Colon (tissue), 2 donors: ENCODE data around the gene MORN4.
"Not testable (repeated sequence)": the region's sequence is repeated elsewhere in the genome, so short reads cannot be mapped to it uniquely, and the experiment has no call there.

Experiments used
- FAIRE-seq: peaks from 2 replicates; lab custom pipeline; 2012; peaks lifted over from hg19 to GRCh38; lab: Jason Lieb, UNC
- donor health status: control.
- donor health status: control.

MORN4 gene

DNA sequence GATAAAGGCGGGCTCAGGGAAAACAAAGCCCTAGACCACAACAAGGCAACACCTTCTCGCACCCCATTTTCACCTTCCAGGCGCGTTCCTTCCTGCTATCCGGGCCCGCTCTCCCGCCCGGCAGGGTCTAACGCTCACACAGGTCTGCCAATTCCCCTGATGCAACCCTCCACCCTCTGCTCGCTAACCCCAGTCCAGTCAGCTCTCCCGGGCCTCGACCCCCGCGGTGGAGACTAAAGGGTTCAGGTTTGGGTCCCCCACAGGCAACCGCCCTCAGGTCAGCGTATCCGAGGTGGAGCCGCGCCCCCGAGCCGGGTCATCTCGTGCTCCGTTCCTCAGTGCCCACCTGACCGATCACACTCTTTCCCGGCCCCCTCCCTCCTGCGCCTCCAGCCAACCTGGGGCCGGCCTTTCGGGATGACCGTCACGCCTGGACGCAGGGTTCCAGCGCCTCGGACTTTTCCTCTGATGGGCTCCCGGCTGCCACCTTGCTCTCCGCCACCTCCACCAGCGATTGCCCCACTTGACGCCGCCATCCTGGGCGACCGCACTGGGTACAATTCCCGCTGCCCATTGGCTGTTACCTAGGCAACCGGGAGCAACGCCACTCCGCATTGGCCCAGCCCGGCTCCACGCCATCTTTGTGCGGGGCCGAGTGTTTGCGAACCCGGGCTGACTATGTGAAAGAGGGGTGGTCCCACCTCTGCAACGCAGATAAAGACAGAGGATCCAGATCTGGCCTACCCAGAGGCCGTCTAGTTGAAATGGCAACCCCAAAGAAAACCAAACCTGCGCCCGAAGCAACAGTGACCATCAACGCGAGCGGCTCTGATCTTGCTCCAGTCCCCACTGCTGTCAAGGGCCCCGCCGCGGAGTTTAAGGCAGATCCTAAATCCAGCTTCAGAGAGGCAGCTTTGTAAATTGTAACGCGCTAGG is at the start of gene MORN4:
Gene MORN4, minus strand, starts transcription at position 552 of the 936 bp plus-strand sequence. CDS start 13,847 bp downstream, outside the sequence.
- no peak for FAIRE-seq

DNA sequence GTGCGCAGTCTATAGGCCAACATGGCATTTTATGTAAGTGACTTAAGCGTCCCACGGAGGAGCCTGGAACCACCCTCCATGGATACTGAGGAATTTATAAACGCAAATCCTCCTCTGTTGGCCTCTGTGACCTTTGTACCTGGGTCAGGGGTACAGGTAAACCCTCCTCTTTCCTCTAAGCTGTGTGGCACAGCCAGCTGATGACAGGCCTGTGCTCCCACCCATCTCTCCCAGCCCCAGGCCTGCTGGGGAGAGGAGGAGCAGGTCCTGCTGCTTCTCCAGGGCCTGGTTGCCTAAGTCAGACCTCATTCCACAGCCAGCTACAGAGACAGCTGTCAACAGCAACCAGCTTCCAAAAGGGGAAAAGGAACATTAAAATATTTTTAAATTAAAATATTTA is 48.7 kb upstream of the MORN4 start:
- FAIRE-seq, result no peak

DNA sequence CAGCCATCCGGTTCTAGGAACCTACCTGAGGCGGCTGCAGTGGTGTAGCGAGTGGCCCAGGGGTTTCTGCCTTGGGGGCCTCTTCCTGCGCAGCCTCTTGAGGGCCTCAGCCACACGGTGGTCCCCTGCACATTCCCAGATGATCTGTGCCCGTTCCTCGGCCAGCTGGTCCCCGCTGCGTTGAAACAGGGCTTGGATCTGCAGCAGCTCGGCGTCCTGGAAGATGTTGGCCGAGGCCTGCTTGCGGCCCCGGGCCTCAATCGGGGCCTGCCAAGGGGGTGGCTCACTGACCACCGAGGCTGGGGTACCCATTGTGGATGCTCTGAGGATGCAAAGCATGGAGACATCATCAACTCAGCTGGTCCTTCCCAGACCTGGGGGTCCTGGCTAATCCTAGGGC is 46.3 kb upstream of the MORN4 start:
- FAIRE-seq, result no peak

DNA sequence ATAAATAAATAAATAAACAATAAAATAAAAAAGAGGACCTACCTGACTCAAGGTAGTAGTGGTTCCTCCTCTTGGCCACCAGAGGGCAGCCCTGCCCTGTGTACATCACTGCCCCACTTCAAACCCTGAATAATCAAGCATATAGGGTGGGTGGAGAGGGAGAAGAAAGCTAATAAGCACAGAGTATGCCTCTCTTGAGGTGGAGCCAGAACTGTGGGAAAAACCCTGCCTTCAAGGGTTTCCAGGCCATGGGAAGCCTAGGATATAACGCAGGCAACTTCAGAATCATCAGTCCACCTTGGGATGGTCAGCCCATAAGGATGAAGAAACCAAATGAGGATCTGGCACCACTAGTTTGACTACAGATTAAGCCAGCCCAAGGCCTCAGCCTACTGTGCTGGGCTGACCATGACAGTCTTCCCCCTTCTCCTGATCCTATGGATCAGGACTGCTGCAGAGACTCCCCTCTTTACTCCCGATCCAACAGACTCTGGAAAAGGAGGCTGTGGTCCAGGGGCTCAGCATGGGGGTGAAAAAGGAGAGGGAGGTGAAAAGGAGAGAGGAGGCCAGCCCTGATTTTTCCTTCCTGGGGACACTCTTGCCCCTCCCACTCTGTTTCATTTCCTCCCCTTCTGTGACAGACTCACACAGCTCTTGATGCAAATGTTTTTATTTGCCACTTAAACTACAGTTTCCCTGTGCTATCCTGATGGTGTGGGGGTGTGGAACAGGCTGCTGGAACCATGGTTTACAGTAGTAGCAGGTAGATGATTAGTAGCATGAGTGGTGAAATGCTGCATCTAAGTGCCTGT is 43.7 kb upstream of the MORN4 start:
- no peak for FAIRE-seq

DNA sequence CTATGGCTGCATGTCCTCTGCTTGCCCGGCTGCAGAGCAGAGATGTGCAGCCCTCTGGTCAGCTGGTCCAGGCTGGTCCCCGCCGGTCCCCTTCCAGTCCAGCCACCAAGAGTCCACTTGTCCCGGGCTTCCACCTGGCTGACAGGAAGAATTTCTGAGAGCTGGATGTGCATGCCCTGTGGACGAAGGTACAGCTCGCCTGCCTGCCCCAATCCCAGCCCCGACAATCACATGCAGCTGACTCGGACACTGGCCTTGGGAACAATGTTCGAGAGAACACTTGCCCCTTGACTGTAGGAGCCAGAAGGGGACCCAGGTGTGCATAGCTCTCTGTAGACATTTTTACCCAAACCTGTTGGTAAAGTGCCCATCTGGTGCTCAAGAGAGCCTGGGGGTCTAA is 41.9 kb upstream of the MORN4 start:
- FAIRE-seq, result no peak

DNA sequence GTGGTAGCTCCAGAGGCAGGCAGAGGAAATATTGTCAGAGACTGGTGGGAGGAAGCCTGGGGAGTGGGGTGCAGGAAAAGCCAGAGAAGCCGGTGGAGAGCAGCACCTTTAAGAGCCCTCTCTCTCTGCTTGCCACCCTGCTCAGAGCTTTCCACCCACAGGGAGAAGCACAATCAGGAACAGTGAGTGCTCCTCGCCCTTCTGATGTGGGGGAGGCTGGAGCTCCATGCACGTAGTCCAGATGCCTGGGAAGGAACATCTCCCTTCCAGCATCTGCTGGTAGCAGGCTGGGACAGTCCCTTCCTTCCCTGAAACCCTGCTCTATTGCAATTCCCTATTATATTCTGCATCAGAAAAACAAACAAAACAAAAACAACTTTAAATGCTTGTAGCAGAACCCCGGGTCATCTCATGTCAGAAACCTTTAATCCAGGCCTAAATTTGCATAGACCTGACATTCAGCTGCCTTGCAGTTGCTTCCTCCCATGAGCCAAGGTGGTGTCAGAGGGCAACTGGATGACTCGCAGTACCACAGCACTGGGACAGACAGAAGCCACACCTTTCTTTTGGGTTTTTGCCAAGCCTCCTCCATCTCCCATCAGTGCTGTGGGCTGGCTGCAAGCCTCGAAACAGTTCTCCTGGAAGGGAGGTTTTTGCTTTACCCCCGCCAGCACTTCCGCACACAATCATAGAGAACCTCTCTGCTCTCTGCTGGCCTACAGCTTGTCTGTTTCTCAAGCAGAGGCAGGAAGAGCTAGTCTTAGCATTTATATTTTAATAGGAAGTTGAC is 40.6 kb upstream of the MORN4 start:
- FAIRE-seq, result no peak

DNA sequence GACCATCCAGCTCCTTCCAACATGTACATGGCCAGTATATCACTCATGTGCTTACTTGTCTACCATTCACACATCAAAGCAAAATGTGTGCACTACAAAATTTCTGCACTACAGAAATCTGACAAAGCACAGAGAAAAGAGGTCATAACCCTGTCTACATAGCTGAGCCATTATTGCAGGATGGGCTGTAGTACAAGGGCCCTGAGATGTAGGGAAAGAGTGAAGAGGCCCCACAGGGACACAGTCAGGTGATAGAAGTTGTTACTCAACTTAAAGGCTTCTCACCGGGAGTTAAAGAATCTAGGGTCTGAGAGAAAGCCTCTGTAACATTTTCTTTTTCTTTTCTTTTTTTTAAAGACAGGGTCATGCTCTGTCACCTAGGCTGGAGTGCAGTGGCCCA is 36.3 kb upstream of the MORN4 start:
- FAIRE-seq, result no peak

DNA sequence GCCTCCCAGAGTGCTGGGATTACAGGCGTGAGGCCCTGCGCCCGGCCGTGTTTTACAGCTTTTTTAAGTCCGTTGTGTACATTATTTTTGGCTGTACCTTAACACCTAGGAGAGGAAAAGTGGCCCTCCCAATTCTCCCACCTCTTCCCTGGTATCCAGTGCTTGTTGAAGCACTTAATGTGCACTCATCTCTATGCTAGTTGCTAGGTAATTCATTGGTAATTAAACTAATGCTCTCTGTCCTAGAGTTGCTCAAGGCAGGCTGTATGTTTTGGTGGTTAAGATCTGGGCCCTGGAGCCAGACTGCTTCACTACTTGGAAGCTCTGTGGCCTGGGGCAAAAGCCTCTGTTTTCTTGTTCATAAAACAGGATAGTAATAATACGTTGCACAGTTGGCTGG is 34.2 kb upstream of the MORN4 start:
- FAIRE-seq, result no peak

DNA sequence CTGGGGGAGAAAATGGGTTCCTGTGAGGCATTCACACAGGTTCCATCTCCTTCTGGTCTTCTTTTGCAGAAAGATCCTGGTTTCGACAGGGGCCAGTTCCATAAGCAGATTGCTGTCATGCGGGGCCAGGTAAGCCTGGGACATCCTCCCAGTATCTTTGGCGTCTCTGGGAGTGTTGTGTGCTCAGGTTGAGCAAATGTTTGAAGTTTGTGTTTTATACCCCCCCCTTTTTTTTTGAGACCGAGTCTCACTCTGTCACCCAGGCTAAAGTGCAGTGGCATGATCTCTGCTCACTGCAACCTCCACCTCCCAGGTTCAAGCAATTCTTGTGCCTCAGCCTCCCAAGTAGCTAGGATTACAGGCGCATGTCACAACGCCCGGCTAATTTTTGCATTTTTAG is 33.7 kb upstream of the MORN4 start:
- no peak for FAIRE-seq

DNA sequence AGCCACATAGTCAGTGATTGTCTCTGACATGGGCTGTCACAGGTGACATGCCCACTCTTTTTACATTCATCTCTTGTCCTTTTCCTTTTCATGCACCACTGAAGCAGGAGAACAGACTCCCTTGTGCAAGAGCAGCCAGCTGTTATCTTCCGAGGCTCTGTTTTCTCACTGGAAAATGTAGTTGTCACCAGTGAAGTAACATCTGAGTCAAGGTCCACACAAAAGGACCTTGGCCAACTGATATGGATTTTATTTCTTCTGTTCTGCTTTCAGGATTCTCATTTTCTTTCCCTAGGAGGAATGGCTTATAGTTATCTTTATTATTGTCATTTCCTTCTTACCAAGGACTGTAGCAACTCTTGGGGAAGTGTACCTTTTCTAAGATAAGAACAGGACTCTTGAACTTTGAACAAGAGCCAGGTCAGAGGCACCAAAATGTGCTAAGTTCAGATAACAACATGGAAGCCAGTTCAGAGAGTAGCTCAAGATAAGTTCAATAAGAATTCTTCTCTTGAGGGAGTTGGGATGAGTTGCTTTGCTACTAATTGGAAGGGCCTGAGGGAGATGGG is 31.1 kb upstream of the MORN4 start:
- no peak for FAIRE-seq

DNA sequence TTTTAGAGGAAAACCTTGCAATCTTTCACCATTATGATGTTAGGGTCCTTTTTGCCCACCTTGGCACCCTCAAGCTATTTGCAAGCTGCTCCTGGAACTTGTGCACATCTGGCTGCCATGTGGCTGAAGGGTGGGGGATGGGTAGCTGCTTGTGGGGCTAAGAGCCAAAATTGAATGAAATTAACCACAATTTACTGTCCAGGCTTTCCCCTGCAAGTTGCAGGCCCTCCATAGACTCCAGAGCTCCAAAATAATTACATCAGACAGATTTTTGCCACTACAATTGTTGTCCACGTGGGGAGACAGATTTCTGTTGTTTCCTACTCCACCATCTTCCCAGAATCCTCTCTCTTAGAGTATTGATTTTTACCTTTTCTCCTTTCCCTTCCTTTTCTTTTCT is 26.3 kb upstream of the MORN4 start:
- no peak for FAIRE-seq

DNA sequence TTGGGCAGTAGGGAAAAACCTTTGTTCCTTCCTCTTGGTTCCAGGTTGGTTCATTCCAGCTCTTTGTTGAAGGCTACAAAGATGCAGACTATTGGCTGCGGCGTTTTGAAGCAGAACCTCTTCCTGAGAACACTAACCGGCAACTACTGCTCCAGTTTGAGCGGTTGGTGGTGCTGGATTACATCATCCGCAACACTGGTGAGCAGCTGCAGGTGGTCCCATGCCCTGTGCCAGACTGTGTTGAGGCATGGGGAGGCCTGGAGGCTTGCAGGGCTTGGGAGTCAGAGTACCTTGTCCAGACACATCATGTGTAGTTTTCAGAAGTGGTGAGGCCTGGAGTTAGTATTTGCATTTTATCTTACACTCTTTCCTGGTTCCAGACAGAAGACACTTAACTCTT is 23.5 kb upstream of the MORN4 start:
- FAIRE-seq, result no peak

DNA sequence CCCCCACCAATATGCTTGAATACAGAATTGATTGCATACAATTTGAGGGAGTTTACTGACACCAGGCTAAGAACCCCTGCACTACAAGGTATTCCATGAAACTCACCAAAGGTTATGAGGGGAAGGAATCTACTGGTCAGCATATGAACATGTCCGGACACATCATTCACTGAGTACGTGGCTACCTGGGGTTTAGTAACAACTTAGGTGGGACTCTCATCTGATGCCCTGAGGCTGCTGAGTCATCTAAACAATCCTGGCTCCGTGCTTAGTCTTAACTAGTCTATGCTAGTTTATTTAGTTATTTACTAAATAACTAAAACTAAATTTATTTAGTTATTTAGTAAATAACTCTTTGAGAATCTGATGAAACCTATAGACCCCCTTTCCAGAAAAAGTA is 18.5 kb upstream of the MORN4 start:
- FAIRE-seq, result no peak

DNA sequence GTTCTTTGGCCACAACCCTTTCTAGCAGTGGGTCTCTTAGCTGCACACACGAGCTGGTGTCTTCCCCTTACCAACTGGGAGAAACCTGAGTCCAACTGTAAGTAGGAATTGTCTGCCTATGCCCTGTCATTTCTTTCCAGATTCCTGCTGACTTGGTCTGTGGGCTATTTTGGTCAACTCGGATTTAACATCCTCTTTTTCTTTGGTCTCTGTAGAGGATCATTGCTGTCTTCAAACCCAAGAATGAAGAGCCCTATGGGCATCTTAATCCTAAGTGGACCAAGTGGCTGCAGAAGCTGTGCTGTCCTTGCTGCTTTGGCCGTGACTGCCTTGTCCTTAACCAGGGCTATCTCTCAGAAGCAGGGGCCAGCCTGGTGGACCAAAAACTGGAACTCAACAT is 17.4 kb upstream of the MORN4 start:
- no peak for FAIRE-seq

DNA sequence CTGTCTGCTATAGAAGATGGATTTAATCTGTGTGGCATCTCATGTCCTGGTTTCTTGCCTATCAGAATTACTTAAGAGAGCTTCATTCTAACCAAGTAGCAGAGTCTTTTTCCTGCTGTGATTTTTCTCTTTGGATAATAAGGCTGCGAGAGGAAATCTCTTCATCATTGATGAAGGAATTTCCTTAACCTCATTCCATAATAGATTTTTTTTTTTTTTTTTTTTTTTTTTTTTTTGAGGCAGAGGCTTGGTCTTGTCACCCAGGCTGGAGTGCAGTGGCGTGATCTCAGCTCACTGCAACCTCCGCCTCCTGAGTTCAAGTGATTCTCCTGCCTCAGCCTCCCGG is 16.1 kb upstream of the MORN4 start:
- not testable (repeated sequence) for FAIRE-seq

DNA sequence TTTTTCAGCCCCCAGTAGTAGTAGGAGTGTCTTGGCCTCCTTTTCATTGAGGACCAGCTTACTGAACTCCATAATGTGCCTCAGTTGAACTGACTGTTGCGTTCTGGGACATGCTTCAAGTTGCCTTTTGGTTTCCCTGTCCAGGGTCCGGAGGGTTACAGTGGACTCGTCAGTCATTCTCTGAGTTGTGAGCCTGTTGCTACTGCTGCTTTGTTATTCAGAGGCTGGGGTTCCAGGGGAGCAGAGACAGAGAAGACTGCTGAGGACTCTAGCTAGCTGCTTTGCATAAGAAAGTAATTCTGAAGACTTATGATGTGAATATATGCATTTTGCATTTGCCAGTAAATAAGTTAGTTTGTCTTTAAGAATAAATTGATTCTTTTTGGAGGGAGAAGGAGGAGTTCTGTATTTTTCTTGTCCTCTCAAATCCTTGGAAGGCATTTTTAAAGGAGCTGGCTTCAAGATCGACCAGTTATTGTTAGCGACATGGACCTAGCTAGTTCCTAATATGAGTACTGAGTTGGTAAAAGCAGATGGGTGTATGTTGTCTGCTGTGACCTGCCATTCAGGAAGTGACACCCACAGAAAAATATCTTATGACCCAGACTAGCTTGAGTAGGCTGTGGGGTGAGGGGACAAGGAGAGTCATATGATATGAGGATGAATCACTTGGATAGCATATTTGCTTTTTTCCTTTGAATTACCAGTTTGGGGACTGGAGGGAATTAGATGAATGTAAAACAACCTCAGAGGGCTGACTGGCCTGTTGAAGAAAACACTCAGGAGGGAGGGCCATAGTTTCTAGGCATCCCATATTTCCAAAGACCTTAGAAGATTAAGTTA is 15.5 kb upstream of the MORN4 start:
- FAIRE-seq, result no peak

DNA sequence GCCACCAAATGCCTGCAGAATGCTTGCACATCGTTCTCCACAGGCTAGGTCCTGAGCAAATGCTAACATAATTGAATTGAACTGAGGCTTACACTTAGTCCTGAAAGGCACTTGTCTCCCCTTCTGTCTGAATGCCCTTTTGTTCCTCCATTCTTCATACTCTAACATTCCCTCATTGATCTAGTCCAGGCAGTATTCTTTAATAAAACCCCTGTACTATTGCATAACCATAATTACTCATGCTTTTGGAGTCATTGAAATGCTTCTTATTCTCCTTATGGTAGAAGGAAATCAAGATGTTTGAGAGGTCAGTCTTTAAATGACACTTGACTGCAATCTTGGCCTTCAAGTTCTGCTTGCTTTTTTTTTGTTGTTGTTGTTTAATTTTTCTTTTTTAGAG is 14.3 kb upstream of the MORN4 start:
- FAIRE-seq, result no peak

DNA sequence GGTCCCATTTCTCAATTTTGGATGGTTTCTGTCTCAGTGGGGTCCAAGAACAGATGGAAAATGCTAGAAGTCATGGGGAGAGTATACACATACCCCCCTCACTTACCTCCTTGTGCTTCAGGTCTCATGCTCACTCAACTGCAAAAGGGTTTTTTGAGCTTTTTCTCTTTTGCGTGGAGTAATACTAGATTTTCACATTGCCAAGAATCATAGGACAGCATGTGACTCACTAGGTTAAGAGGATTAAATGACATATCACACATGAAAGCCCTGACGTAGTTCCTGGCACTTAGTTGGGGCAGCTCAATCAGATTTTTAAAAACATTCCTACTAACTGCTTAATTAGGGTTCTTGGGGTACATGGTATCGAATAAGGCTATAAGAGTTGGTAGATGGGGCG is 11.6 kb upstream of the MORN4 start:
- FAIRE-seq, result no peak

DNA sequence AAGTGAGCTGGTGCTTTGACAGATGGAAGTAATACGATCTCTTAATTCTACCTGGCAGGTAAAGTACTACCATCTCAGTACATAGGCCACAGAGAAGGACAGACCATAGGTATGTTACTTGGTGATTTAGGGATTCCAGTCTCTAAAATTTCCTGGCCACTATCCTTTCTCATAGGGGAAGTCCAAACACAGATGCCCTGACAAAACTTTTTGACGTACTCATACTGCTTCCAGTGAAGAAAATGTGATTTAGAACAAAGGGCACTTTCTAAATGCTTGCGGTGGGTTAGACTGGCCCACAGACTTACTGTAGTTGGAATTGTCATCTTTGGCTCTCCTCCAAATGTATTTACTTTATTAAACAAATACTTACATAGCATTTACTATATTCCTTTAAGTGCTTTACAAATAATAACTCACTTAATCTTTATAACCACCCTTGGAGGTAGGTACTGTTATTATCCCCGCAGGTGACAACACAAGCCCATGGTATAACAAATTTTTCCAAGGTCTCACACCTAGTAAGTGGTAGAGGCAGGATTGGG is 10.2 kb upstream of the MORN4 start:
- no peak for FAIRE-seq

DNA sequence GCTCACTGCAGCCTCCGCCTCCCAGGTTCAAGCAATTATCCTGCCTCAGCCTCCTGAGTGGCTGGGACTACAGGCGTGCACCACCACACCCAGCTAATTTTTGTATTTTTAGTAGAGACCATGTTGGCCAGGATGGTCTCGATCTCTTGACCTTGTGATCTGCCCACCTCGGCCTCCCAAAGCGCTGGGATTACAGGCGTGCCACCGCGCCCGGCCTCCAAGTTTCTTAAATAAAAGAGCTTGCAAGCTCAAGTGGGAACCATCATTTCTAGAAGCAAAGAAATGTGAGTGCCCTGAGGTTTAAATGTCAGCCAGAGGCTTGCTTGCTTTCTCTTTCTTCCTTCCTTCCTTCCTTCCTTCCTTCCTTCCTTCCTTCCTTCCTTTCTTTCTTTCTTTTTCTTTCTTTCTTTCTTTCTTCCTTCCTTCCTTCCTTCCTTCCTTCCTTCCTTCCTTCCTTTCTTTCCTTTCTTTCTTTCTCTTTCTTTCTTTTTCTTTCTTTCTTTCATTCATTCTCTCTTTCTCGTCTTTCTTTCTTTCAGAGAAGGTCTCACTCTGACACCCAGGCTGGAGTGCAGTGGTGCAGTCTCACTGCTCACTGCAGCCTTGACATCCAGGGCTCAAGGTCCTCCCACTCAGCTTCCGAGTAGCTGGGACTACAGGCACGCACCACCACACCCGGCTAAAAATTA is 9.3 kb upstream of the MORN4 start:
- not testable (repeated sequence) for FAIRE-seq
